Effector memory CD4-positive, alpha-beta T cell (primary cell): ENCODE data around the gene FAM43A.

Source experiments
- DNase-seq, 3 donors: peaks; one replicate each; pipeline ENCODE4 v3.0.0-alpha.2; 2020
- H3K27ac ChIP-seq: 2 replicates; pipeline ENCODE4 v1.7.0; 2013; ENCODE audit warnings: mild to moderate bottlenecking, low read length, moderate library complexity; ENCODE audit not compliant: insufficient read depth, poor library complexity, severe bottlenecking
- H3K27me3 ChIP-seq: replicated peaks from 2 replicates; pipeline ENCODE4 v1.7.0; 2013; ENCODE audit warnings: mild to moderate bottlenecking, low read length; ENCODE audit not compliant: insufficient read depth, control insufficient read depth, poor library complexity, severe bottlenecking
- H3K36me3 ChIP-seq: 2 replicates; pipeline ENCODE4 v1.7.0; 2013; ENCODE audit warnings: mild to moderate bottlenecking, low read length, moderate library complexity; ENCODE audit not compliant: control insufficient read depth, insufficient read depth
- H3K4me1 ChIP-seq: 2 replicates; pipeline ENCODE4 v1.7.0; 2013; ENCODE audit warnings: low read length, mild to moderate bottlenecking; ENCODE audit not compliant: control insufficient read depth, insufficient read depth, poor library complexity, severe bottlenecking
- H3K4me3 ChIP-seq: 2 replicates; pipeline ENCODE4 v1.7.0; 2013; ENCODE audit warnings: low read length, low read depth, mild to moderate bottlenecking; ENCODE audit not compliant: insufficient read depth, poor library complexity, severe bottlenecking
- H3K9me3 ChIP-seq: 2 replicates; pipeline ENCODE4 v1.7.0; 2013; ENCODE audit warnings: mild to moderate bottlenecking, low read length, moderate library complexity; ENCODE audit not compliant: control insufficient read depth
- total RNA-seq, 3 donors: gene quantifications; one replicate each; lab custom pipeline; 2026; lab: John Stamatoyannopoulos, UW

FAM43A gene, protein sequence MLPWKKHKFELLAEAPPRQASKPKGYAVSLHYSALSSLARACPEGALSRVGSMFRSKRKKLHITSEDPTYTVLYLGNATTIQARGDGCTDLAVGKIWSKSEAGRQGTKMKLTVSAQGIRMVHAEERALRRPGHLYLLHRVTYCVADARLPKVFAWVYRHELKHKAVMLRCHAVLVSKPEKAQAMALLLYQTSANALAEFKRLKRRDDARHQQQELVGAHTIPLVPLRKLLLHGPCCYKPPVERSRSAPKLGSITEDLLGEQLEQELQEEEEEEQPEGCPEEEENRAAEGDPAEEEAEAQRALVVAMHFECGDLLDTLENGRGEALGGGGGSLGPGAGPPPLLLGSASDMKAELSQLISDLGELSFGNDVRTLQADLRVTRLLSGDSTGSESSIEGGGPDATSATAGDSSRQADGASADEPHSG
- total RNA-seq, result 13.8 to 55.2 (median 21.1) reads per million in 3 donors

DNA sequence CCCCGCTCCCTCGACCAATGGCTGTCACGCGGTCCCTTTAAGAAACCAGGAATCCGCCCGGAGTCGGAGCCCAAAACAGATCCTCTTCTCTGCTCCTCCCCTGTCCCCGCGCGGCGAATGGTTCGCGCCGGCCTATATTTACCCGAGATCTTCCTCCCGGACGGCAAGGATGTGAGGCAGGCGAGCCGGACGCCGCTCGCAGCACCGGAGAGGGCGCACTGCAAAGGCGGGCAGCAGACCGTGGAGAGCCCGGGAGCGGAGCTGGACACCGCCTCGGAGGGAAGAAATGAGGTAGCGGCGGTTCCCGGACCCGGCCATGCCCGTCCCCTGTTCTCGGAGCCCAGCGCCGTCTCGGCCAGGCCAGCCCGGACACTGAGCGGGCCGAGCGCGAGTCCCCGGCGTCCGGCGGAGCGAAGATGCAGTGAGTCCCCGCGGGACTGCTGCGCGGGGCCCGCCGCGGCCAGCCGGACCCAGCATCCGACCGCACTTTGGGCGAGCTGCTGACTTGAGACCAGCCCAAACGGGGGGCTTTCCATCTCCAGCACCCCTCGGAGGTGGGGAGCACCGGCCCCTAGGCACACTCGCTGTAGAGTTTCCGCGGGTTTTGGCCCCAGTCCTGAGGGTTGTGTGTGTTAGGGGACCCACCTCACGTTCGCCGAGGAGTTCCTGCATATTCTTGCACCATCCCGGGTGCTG, at the start of gene FAM43A:
Gene FAM43A, plus strand, starts transcription at position 166 of the 696 bp plus-strand sequence. CDS start 944 bp downstream, outside the sequence.
- H3K4me1 ChIP-seq, result peaks cover 31% of the 10 kb centered on the region
- no peaks in the 10 kb centered on the region for H3K27me3 ChIP-seq
- peak; percentile 33 to 57 (median 52) for DNase-seq
- H3K36me3 ChIP-seq, result no peaks in the 10 kb centered on the region
- peak within 1 kb of the TSS; percentile 35 for H3K27ac ChIP-seq
- no peaks in the 10 kb centered on the region for H3K9me3 ChIP-seq
- H3K4me3 ChIP-seq, result peak within 1 kb of the TSS; percentile 81

DNA sequence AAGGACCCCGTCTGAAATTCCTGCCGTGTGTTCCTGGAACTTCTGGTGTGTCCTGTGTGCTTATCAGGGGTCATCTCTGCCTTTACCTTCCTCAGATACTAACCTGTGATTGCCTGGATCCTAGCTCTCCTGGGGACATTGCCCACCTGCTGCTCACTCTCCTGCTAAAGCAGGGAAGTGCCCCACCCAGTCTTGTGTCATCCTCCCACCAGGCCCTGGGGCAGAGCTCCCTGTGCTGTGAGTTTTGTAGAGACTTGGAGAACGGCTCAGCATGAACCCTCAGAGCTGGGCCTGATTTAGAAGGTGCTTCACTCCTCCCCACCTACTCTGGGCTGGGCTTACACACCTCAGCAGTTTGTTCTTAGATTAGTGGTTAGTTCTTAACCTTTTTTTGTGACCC, 48.6 kb upstream of the FAM43A start:
- H3K4me3 ChIP-seq, result no peak overlapping the region
- peaks cover 22% of the 10 kb centered on the region for H3K36me3 ChIP-seq
- no peaks in the 10 kb centered on the region for H3K27me3 ChIP-seq
- H3K4me1 ChIP-seq, result peaks cover 4% of the 10 kb centered on the region
- no peak for DNase-seq
- H3K9me3 ChIP-seq, result no peaks in the 10 kb centered on the region
- H3K27ac ChIP-seq, result no peak overlapping the region

DNA sequence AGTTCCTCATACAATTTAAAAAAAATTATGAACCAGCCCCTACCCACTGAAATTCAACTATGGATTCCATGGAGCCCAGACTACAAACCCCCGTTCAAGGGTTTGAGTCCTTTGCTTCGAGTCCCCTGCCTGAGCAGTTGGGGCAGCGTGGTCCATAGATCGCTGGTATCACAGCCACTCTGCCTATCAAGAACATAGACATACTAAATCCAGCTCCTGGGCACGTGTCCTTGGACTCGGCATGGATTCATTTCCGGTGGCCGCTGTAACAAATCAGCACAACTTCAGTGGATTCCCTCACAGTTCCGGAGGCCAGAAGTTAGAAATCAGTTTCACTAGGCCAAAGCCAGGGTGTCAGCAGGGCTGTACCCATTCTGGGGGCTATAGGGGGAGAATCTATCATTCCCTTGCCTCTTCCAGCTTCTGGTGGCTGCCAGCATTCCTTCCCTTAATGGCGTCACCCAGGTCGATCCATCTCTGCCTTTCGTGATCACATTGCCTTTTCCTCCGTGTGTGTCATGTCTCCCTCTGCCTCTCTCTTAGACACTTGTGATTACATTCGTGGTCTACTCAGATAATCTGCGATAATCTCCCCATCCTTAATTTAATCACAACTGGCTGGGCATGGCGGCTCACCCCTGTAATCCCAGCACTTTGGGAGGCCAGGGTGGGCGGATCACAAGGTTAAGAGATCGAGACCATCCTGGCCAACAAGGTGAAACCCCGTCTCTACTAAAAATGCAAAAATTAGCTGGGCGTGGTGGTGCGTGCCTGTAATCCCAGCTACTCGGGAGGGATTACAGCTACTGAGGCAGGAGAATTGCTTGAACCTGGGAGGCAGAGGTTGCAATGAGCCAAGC, 47.9 kb upstream of the FAM43A start:
- peaks cover 26% of the 10 kb centered on the region for H3K36me3 ChIP-seq
- no peak overlapping the region for H3K4me3 ChIP-seq
- H3K27ac ChIP-seq, result no peak overlapping the region
- peaks cover under 1% of the 10 kb centered on the region for H3K4me1 ChIP-seq
- H3K27me3 ChIP-seq, result no peaks in the 10 kb centered on the region
- H3K9me3 ChIP-seq, result no peaks in the 10 kb centered on the region
- no peak for DNase-seq

DNA sequence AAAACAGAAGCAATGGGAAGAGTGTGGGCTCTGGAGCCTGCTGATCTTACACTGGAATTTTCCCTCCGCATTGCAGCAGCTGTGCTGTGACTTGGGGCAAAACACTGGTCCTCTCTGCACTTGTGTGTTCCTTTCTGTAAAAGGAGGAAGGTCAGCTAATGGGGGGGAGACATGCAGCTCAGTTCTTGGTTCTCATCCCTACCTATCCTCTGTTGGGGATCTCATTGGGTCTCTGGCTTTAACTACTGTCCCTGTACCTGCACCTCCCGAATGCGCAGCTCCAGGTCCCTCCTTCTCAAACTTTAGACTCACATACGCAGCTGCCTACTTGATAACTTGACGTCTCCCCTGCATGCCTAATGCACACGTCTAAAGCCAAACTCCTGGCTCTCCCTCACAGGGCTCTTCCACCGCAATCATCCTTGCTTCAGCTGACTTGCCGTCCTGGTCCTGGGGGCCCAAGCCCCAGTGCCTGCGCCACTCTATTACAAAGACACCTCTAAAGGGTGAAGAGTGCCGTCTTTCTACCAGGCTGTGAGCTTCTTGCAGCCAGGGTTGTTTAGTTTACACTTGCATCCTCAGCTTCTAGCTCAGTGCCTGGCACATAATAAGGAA, 46.6 kb upstream of the FAM43A start:
- no peaks in the 10 kb centered on the region for H3K9me3 ChIP-seq
- H3K36me3 ChIP-seq, result peaks cover 35% of the 10 kb centered on the region
- DNase-seq, result no peak
- no peak overlapping the region for H3K27ac ChIP-seq
- H3K4me3 ChIP-seq, result no peak overlapping the region
- H3K27me3 ChIP-seq, result no peaks in the 10 kb centered on the region
- H3K4me1 ChIP-seq, result no peaks in the 10 kb centered on the region

DNA sequence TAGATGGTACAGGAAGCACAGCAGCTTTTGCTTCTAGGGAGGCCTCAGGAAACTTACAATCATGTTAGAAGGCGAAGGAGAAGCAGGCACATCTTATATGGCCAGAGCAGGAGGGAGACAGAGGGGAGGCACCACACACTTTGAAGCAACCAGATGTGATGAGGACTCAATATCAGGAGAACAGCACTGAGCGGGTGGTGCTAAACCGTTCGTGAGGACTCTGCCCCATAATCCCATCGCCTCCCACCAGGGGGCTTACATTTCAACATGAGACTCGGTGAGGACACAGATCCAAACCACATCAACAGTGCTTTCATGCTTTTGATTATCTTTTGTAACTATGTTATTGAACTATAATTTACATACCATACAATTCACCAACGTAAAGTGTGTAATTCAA, 44.9 kb upstream of the FAM43A start:
- Histone ChIP-seq H3K4me3 (no peak overlapping the region), H3K9me3 (no peaks in the 10 kb centered on the region), H3K27me3 (no peaks in the 10 kb centered on the region), H3K27ac (no peak overlapping the region), H3K36me3 (peaks cover 49% of the 10 kb centered on the region), H3K4me1 (no peaks in the 10 kb centered on the region)
- DNase-seq, result no peak

DNA sequence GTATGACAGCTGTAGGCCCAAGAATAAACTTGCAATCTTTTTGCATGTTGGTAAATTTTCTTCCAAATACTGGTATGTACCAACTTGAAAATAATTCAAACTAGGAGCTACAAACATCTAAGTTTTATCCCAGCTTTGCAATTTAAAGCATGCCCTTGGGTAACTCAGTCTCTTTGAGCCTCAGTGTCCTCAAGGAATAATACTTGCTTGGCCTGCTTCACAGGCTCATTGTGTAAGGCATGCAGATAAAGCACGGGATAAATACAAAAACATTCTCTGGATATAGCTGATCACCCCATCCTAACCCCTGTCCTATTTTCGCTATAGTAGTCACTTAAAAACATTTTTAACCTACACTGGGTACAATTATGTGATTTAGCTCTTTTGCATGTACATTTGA, 42.9 kb upstream of the FAM43A start:
- no peaks in the 10 kb centered on the region for H3K27me3 ChIP-seq
- no peaks in the 10 kb centered on the region for H3K9me3 ChIP-seq
- H3K36me3 ChIP-seq, result peaks cover 53% of the 10 kb centered on the region
- no peaks in the 10 kb centered on the region for H3K4me1 ChIP-seq
- no peak for DNase-seq
- H3K27ac ChIP-seq, result no peak overlapping the region
- H3K4me3 ChIP-seq, result no peak overlapping the region

DNA sequence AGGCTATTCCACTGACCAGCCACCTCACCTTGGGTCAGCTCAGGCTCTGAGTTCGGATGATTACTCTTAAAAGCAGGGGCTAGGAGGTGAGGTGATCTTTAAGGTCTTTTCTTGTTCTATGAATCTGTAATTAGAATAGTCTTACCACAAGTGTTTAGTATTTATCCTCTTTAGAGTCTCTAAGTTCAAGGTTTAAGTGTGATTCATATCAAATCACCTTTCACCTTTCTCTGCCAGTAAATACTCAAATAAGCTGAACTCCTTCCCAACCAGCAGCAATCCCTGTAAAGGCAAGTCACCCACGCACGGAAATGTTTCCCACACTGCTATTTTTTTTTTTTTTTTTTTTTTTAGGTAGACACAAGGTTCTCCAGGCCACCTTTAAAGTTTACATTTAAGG, 37.9 kb upstream of the FAM43A start:
- Histone ChIP-seq H3K4me3 (no peak overlapping the region), H3K9me3 (no peaks in the 10 kb centered on the region), H3K36me3 (peaks cover 66% of the 10 kb centered on the region), H3K4me1 (no peaks in the 10 kb centered on the region), H3K27me3 (no peaks in the 10 kb centered on the region), H3K27ac (no peak overlapping the region)
- no peak for DNase-seq

DNA sequence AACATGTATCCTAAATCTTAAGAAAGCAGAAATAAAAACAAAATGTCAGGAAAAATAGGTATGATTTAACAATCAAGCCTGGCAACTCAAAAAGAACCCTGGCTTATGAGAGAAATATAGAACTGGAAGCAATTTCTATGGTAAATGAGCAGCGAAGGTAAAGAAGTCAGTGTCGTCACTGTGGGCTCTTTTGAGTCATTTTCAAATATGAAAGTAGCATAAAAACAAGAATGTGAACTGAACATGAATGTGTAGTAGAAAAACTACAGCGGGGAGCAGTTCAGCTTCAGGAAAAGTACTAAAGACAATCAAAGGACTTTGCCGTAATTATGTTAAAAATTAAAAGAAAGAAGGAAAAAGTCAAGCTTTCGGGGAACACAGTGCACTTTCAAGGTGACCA, 31.2 kb upstream of the FAM43A start:
- H3K27ac ChIP-seq, result no peak overlapping the region
- no peak overlapping the region for H3K4me3 ChIP-seq
- DNase-seq, result no peak
- H3K27me3 ChIP-seq, result no peaks in the 10 kb centered on the region
- no peaks in the 10 kb centered on the region for H3K4me1 ChIP-seq
- no peaks in the 10 kb centered on the region for H3K9me3 ChIP-seq
- peaks cover 62% of the 10 kb centered on the region for H3K36me3 ChIP-seq

DNA sequence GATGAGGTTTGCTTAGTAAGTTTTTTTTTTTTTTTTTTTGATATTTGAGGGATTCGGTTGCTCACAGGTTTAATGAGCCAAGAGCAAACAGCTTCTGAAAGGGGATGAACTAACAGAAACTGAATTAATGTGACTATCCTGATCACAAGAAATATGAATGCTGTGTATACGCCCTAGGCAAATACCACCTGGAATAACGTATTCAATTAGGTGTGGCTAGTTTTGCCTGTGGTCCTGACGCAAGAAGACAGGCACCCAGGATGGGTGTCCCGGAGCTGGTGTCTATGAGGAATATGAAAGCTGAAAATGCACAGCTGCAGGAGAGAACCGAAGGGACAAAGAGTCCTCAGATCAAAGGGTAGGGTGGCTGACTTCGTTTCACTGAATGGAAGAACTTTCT, 28.2 kb upstream of the FAM43A start:
- Histone ChIP-seq H3K27me3 (no peaks in the 10 kb centered on the region), H3K4me1 (no peaks in the 10 kb centered on the region), H3K27ac (no peak overlapping the region), H3K36me3 (peaks cover 47% of the 10 kb centered on the region), H3K4me3 (no peak overlapping the region), H3K9me3 (no peaks in the 10 kb centered on the region)
- DNase-seq, result no peak
